H1 (cell line): ENCODE results near the gene FRRS1L. TPM values are rescaled to one million over a fixed set of nuclear protein-coding genes. Genes with fewer than 3 reads are reported as not detected.

ENCODE experiments used
- polyA plus RNA-seq, 7 experiments: library from polyadenylated mRNA; depleted of rRNA in 3 of 7; stranded (reverse) in 5 of 7; unstranded in 2 of 7; fragments of >200 nt in 5 of 7; fragments of 200-250 nt in 2 of 7; gene quantifications; 1 replicate in 5 of 7; 2 replicates in 1 of 7; 4 replicates in 1 of 7; pipeline versions ENCODE4 v1.2.1 to v1.2.3, GENCODE V29; 2011 to 2013; ENCODE audit warnings: missing spikeins in 2 of 7, mixed read lengths in 2 of 7
- total RNA-seq: library from RNA; stranded (reverse); fragmentation: NEBNext Ultra II Directional; extraction: Animal tissue kit (Norgen Biotek cat#: 25700); gene quantifications from 2 replicates; pipeline ENCODE4 v1.2.1, GENCODE V29; 2021
- TF ChIP-seq, protein P1 (sequence below): IDR thresholded peaks from 2 replicates; pipeline ENCODE4 v1.6.1; 2011; ENCODE audit warnings: low read length, improper control_type of control experiment

The FRRS1L gene
- total and polyA plus RNA-seq, 2 of the 8 experiments (the other 6 are each of a cell fraction or from before 2014, with no cell fraction given): 1.0 to 2.2 TPM

DNA sequence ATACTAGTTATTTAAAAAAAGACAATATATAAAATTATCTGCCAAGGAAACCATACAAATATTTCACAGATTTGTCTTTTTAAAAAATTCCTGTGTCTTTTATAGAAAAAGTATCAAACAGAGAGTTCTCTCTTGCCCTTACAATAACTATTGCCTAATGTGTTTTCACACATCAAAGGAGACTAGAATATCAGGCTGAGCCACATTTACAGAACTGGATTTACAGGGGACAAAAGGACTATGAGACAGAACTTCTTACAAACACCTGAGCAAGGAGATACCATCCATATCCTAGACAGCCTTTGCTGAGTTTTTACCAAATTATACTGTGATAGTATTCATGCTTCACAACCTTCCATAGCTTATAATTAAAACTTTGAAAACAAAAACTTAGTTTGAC lies 81.5 kb downstream of the FRRS1L start (continued):
- TF ChIP-seq, protein P1, sequence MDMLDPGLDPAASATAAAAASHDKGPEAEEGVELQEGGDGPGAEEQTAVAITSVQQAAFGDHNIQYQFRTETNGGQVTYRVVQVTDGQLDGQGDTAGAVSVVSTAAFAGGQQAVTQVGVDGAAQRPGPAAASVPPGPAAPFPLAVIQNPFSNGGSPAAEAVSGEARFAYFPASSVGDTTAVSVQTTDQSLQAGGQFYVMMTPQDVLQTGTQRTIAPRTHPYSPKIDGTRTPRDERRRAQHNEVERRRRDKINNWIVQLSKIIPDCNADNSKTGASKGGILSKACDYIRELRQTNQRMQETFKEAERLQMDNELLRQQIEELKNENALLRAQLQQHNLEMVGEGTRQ: no peak
